HG02981 (cell line): ENCODE data around the gene BRSK1.

Experiments used
- ATAC-seq: cut with Tn5 transposase; IDR thresholded peaks from one replicate; pipeline ENCODE4 v1.9.1; 2021; ENCODE audit warnings: mild to moderate bottlenecking, moderate library complexity; ENCODE audit not compliant: unreplicated experiment

BRSK1 gene

GRCh38 chr19:55283548-55284377 is at the start of gene BRSK1:
BRSK1 (plus strand) TSS chr19:55283997; CDS start chr19:55284443, 446 bp downstream.
- ATAC-seq, result no peak

- ATAC-seq, result no peak
These were observed 45.8 kb upstream of the BRSK1 start for GRCh38 chr19:55238030-55238429.

- ATAC-seq, result no peak
These were observed 44.8 kb upstream of the BRSK1 start for GRCh38 chr19:55239004-55239403.

GRCh38 chr19:55240713-55241020 is 43.1 kb upstream of the BRSK1 start:
- ATAC-seq, result no peak

- no peak for ATAC-seq
These were observed 42.5 kb upstream of the BRSK1 start for GRCh38 chr19:55241143-55241934.

GRCh38 chr19:55241935-55242464 is 41.8 kb upstream of the BRSK1 start:
- ATAC-seq, result no peak

GRCh38 chr19:55242517-55242916 is 41.3 kb upstream of the BRSK1 start:
- ATAC-seq, result no peak

- no peak for ATAC-seq
These were observed 39.7 kb upstream of the BRSK1 start for GRCh38 chr19:55244004-55244680.

GRCh38 chr19:55245236-55245904 is 38.4 kb upstream of the BRSK1 start:
- no peak for ATAC-seq

GRCh38 chr19:55246462-55247451 is 37.0 kb upstream of the BRSK1 start:
- no peak for ATAC-seq

GRCh38 chr19:55247621-55248099 is 36.1 kb upstream of the BRSK1 start:
- no peak for ATAC-seq

- ATAC-seq, result no peak
These were observed 35.6 kb upstream of the BRSK1 start for GRCh38 chr19:55248166-55248675.

GRCh38 chr19:55248704-55249103 is 35.1 kb upstream of the BRSK1 start:
- ATAC-seq, result no peak

- ATAC-seq, result no peak
These were observed 34.0 kb upstream of the BRSK1 start for GRCh38 chr19:55249841-55250240.

- ATAC-seq, result no peak
These were observed 33.3 kb upstream of the BRSK1 start for GRCh38 chr19:55250262-55251036.

- no peak for ATAC-seq
These were observed 32.3 kb upstream of the BRSK1 start for GRCh38 chr19:55251341-55252081.

GRCh38 chr19:55252760-55253663 is 30.8 kb upstream of the BRSK1 start:
- ATAC-seq, result no peak
